ENCODE results near the gene COL23A1.
"Not testable (repeated sequence)": the region's sequence is repeated elsewhere in the genome, so short reads cannot be mapped to it uniquely, and the experiment has no call there.

Gene COL23A1

DNA sequence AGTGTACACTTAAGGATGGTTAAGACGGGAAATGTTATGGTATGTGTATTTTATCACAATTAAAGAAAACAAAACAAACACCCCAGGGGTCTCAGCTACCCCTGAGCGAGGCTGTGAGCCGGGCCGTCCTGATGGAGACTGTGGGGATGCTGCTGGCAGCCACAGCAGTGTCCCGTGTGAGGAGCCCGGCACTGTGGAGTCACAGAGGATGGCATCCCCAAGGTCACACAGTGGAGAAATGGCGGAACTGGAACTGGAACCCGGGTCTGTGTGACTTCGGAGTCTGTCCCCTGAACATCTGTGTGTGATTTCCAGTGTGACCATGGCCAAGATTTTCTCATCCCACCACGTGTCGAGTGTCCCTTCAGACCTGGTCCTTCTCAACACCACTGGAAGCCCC lies 276.9 kb downstream of the COL23A1 start:
- no peak for DNase-seq

DNA sequence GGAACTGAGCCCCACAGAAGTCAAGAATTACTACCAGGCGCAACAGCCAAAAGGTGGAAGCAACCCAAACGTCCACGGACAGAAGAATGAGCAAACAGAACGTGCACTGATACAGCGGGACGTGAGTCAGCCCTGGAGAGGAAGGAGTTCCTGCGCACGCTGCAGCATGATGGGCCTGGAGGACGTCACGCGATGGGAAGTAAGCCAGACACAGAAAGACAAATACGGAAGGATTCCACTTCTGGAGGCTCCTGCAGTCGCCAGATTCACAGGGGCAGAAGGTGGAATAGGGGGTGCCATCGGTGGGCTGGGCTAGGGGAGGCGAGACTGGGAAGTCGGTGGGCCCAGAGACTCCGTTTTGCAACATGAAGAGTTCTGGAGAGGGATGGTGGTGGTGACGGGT lies 277.3 kb downstream of the COL23A1 start:
- no peak for DNase-seq

DNA sequence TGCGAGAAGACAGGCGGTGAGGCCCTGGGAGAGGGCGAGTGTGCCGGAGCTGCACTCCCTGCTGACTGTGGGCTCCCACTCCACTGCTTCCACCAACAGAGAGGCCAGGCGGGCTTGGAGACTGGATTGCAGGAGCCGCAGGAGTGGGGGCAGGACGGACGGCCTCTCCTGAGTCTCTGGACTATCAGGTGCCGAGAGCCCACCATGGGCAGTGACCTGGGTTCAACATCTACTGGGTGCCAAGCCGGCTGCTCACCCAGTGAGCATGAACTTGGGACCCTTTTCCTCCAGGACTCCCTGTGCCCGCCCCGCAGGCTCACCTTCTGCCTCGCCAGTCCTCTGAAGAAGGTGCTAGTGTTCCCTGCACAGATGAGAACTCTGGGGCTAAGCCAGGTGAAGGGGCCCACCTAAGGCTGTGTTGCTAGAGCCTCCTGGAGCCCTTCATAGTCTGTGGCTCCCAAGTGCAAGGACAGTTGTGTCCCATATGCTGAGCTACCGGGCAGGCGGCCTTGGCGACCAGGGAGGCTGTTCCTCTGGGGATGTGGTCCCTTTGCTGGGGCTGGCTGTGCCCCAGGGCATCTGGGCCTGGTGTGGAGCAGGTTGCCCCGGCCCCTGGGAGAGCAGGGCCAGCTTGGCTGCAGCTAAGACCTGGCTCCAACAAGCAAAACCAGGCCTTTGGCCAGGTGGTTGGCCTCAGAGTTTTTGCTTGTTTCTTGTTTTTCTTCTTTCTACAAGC lies 279.9 kb downstream of the COL23A1 start:
- no peak for DNase-seq

DNA sequence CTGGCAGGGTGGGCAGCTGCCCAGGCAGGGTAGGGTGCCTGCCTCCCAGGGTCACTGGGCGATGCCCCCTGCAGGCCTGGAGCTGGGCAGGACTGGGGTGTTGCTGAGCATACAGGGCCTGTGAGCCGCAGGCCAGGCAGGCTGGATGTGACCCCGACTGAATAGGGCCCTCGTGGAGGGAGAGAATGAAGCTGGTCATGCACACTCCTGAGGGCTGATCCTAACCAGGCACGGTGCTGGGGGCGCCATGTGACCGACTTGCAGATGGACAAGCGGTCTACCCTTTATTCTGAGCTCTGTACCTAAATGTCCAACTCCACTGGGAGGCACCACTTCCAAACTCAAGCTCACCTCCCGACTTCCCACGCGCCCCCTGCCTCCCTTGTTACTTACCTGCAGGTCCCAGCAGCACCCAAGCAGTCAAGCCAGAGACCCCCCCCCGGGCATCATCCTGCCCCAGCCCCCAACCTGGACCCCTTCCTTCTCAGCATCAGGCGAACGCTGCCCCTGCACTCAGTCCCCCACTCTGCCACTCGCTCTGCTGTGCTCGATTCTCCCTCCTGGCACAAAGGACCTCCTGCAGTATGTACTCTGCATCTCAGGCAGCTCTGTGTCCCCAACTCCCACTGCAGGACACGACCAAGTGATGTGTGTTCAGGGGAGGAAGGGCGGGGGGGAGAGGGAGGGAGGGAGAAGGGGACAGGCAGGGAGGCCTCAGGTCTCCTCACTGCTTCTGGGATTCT lies 280.8 kb downstream of the COL23A1 start:
- no peak for DNase-seq

DNA sequence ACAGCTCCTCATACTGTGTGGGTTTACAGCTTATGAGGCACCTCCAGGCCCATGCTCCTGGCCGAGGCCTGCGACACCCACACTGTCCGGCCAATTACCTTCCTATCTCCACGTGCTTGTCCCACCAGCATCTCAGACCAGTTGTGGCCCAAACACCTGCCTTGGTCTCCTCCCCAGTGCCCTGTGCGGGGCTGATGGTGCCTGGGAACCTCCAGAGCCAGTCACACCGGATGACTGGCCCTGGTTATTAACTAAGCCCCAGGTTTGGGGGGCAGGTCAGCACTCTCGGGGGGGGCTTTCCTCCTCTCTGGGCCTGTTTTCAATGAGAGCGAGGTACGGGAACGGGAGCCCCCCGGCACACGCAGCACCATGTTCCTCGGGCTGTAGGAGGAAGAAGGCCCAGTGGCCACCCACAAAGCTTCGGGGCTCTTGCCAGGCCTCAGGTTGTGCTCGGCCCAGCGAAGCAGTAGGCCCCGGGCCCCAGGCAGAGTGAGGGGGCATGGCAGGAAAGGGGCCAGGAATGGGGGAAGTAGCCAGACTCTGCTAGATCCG lies 281.6 kb downstream of the COL23A1 start:
- DNase-seq, result no peak

DNA sequence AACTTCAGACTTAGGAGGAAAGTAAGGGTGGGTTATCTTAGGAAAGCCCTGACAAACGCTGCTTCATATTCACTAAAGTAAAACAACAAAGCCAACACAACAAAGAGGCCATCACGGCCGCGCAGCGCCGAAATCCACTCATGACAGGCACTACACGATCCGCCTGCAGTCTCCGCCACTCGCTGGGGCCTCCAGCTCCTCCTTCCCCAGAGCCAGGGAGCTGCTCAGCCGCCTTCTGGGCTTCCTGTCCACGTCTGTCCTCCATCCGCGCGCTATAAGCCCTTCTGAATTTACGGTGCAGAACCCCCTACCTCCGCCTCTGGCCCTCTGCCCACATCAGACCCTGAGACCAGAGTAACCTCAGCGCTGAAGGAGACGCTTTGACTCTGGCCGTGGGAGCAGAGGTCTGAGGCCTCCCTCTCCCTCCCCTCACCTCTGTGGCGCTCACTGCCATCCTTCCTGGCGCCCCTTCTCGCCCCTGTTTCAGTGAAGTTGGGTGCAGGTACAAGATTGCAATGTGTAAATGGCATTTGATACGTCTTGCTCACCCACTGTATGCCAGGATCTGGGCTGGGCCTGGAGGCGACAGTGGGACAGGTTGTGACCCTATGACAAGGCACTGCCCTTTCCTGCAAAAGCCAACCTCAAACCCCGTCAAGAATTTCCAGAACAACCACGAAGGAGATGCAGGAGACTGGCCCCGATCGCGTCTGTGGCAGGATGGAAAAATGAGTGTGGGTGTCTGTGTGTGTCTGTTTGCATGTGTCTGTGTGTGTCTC lies 282.7 kb downstream of the COL23A1 start:
- no peak for DNase-seq

DNA sequence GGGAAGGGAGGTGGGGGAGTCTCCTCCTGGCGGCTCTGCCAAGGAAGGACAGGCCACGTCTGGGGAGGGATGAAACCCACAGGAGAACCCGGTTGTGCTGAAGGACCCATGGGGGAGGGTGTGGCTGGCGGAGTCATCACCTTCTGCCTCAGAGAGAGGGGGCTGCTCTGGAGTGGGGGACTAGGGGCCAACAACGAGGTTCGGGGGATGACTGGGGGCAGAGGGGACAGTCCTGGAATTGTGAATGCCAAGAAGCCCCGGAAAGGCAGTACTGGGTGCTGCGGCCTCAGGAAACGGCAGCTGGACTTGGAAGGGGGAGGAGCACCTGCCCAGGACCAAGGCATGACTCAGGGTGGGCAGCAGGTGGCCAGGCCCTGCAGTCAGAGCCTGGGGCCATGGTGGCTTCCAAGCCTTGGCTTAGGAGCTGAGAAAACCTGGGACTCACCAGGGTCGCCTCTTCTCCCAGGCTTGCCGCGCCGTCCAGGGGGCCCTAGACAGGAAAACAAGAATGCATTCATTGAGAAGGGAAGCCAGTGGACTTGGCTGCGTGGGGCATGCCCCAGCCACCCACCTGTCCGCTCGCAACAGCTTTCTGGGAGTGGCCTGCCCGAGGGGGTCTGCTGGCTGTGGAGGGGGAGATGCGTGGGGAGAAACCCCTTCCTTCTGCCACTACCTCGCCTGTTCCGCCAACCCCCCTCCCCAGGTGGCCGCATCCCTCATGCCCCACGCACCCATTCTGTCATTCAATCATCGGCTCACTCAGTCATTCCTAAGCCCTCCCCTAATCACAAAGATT lies 283.6 kb downstream of the COL23A1 start:
- DNase-seq, result no peak

DNA sequence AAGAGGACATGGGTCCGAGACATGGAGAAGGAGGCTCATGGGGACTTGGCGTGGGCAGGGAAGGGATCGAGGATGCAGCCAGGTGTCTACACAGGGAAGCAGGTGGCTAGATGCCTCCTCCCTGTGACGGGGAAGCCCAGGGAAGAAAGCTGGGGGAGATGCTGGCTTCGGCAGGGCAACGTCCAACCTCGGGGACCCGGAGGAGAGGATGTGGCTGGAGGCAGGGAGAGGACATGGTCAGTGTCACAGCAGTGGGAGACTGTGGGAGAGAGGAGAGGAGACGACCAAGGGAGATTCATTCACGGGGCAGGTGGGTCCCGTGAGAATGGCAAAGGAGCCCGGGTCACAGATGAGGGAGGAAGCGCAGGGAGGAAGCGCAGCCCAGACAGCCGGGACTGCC lies 284.4 kb downstream of the COL23A1 start:
- DNase-seq, result no peak

DNA sequence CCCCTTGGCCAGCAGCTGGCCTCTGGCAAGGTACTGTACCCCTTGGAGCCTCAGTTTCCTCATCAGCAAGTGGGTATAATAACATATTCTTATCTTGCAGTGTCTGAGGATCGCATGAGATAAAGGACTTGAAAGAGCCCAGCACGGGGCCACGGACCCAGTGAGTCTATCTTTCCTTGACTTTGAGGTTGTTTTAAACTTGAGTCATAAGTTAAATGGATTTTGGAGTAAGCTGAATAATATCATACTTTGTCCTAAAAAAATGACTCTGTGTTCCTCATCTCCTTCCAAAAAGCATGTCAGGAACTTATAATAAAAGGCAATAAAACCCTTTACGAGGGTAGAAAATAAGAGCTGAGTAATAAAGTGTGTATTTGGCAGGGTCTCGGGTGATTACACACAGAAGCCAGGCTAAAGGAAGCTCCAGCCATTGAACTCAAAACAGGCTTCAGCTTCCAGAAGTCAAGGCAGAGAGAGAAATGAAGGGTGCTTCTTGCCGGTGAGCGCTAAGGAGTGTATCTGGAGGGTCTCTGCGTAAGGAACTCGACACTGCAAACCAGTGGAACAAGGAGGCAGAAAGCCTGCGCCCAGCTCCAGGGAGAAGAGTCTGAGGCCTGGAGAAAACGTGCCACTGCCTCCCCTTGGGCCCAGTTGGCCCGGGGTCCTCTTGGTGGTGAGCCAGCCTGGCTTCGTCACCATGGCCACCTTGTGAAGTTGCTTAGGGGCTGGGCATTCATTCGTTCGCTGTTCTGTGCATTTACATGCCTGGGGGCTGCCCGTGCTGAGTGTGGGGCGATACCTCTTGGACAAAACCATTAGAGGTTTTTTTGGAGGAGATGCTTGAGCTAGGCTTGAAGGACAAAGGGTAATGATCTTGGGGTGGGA lies 285.2 kb downstream of the COL23A1 start:
- DNase-seq, result no peak

DNA sequence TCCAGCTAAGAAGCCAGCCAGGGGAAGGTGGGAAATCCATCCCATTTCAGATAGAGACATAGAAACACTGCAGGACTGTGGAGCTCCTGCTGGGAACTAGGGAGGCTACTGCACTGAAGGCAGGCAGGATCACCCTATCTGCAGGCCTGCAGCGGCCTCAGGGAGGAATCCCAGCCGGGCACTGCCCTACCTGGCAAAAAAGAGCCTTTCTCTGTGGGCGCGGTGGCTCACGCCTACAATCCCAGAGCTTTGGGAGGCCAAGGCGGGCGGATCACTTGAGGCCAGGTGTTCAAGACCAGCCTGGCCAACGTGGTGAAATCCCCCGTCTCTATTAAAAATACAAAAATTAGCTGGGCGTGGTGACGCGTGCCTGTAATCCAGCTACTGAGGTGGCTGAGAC lies 286.2 kb downstream of the COL23A1 start:
- no peak for DNase-seq

DNA sequence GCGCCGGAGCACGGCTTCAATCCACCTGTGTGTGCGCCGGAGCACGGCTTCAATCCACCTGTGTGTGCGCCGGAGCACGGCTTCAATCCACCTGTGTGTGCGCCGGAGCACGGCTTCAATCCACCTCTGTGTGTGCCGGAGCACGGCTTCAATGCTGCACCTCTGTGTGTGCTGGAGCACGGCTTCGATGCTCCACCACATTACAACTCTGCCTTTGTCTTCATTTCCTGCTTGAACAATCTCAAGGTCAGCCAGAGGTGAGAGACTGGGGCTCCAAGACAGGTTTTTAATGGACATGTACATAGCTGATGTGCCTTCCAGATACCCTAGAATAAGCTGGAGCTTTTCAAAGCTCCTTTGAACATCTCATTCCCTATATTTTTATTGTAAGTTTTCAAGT lies 287.9 kb downstream of the COL23A1 start:
- DNase-seq, result not testable (repeated sequence)

DNA sequence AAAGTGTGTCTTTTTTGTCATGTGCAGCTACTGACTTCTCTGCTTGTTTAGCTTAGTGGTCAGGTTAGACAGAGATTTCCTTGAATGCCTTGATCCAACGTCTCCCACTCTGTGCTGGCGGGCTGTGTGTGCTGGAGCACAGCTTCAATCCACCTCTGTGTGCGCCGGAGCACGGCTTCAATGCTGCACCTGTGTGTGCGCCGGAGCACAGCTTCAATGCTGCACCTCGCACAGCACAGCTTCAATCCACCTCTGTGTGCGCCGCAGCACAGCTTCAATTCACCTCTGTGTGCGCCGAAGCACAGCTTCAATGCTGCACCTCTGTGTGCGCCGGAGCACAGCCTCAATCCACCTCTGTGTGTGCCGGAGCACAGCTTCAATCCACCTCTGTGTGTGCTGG lies 288.6 kb downstream of the COL23A1 start:
- no peak for DNase-seq

DNA sequence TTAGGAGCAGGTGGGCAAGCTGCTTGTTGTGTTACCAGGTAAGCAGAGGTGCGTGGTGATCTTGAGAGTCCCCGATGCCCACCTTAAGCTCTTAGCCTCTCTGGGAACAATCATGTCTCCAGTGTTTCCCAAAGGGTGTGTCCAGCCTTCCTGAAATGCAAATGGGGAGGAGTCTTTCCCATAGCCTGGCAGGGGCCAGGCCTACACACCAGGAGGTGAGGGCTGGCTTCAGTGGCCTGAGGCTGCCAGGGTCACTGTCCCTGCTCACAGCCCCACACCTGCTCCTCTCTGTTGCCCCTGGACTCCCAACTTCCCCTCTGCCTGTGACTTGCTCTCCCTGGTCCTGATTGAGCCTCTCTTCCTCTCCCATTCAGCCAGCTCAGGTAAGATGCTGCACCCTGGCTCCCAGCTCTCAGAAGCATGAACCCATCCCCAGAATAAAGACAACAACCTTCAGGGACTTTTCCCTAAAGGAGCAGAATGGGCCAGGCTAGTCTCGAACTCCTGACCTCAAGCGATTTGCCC lies 291.8 kb downstream of the COL23A1 start:
- DNase-seq, result no peak

DNA sequence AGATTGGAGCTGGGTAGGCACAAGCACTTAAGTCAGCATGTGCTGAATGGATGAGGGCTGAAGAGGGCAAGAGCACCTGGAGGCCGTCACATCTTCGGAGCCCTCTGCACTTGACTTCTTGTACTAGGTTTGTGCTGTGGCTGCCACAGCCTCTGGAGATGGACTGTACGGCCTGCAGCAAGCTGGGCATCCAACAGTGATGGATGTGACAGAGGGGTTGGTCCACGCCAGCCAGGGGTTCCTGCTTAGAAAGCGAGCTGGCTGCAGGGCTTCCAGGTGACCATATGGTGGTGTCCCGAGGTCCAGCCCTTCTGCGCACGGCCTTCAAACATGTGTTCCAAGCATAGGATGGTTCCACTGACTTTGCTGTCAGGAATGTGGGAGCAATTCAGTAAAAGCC lies 292.4 kb downstream of the COL23A1 start:
- no peak for DNase-seq

DNA sequence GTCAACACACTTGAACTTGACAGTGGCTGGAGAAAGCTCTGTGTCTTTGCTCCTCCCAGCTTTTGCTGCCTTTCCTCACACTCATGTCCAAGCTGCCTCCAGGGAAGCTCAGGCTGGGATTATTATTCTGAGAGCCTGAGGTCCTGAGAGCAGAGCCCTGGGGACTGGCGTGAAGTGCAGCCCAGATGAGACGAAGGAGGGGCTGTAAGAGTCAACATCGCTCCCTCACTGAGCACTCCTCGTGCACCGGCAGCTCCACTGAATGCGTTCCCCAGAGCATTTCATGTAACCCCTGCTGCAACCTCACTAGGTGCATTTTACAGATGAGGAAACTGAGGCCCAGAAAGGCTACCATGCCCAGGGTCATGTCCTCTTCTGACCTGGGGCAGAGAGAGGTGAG lies 294.1 kb downstream of the COL23A1 start:
- no peak for DNase-seq

DNA sequence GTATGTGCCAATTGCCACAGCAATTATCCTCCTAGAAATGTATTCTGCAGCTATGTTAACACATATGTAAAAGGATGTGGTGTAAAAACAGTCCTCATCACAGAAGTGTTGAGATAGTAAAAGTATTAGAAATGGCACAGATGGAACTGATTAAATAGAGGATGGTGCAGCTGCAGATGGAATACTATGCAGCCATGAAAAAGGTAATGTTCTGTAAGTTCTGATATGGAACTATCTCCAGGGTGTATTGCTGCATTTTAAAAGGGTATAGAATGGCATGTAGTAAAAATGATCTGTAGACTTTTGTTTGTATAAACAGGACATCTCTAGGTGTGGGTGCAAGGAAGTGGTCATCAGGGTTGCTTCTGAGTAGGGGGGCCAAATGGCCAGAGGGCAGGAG lies 294.6 kb downstream of the COL23A1 start:
- DNase-seq, result no peak

DNA sequence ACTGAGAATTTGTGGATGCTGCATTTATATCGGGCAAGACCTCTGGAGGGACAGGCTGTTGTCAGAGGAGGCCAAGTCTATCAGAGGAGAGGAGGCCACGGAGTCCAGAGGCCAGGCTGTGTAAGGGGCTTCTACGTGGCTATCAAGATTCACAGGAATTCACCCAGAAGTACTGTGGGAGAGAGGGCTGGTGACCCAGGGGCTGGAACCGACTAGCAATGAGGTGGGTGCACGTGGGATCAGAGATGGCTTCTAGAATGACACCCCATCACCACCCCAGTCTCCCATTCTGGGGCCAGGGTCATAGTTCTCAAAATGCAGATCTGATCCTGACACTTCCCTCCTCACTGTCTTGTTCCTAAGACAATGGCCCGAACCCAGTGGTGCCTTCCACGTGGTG lies 296.4 kb downstream of the COL23A1 start:
- no peak for DNase-seq

DNA sequence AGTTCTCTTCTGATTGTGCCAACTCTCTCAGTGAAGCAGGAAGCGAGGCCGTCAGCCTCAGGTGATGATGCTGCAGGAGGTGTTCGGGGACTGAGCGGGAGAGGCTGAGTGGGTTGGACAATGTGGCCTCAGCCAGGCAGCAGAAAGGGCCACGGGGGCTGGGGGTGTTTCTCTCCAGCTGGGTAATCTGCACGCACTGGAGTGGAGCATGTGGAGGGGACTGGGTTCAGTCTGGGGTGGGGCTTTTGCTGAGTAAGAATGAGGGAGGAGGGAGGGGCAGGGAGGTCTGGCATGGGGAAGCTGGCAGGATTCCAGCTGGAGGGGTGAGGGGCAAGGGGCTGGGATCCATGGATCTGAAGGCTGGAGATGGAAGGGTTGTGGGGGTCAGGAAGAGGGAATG lies 296.8 kb downstream of the COL23A1 start:
- no peak for DNase-seq

DNA sequence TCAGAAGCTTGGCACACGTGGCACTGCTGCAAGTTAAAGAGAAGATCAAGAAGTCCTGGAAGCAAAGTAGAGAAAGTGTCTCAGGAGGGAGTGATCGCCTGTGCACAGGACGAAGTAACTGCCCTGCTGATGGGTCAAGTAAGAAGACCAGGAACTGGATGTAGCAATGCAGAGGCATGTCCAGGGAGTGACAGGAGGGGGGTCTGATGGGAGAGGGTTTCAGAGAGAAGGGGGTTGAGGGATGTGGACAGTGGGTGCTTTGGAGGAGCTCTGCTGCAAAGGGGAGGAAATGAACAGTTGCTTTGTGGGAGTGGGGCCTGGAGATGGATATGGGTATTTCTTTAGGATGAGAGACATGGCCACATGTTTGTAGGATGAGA lies 297.4 kb downstream of the COL23A1 start:
- no peak for DNase-seq

DNA sequence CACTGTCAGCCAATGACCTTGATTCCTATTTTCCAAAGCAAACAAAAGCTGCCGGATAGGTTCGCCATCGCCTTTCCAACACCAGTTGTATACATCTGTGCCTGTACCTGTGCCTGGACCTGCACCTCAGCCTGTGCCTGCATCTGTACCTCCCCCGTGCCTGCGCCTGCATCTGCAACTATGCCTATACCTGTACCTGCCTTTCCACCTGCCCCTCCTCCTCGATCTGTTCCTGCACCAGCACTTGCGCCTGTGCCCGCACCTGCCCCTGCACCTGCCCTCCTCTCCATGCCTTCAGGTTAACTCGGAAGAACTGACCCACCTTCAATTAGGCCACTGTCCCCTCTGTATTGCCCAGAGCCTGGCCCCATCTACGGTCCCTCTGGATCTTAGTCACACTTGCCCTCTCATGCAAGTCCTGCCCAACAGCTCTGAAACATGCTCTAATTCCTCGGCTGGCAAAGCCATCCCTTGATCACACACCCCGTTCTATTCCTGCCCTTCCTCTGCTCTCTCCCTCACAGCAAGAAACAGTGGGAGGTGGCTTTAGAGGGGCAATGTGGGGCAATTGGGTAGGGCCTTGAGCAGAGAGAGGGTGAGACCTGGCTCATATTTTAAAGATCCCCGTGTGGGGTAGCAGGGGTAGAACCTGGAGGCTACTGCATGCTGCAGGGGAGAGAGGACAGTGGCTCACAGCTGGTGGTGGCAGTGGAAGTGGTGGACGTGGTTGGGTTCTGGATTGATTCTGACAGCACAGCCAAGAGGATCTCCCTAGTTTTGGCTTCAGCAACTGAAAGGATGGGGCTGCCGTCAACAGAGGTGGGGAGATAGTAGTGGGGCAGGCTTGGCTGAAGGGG lies 298.0 kb downstream of the COL23A1 start:
- DNase-seq, result no peak
